Stimulated activated CD4-positive, alpha-beta T cell treated with anti-CD3 and anti-CD28 coated beads, Interleukin-12 subunit alpha, Interleukin-12 subunit beta, amount 100 ng/mL, for 4 hours (primary cell): ENCODE results near the gene STK24.
"Not testable (repeated sequence)": the region's sequence is repeated elsewhere in the genome, so short reads cannot be mapped to it uniquely, and the experiment has no call there.

ENCODE experiments used
- DNase-seq: peaks from one replicate; pipeline ENCODE4 v3.0.0-alpha.2; 2020

The STK24 gene

DNA sequence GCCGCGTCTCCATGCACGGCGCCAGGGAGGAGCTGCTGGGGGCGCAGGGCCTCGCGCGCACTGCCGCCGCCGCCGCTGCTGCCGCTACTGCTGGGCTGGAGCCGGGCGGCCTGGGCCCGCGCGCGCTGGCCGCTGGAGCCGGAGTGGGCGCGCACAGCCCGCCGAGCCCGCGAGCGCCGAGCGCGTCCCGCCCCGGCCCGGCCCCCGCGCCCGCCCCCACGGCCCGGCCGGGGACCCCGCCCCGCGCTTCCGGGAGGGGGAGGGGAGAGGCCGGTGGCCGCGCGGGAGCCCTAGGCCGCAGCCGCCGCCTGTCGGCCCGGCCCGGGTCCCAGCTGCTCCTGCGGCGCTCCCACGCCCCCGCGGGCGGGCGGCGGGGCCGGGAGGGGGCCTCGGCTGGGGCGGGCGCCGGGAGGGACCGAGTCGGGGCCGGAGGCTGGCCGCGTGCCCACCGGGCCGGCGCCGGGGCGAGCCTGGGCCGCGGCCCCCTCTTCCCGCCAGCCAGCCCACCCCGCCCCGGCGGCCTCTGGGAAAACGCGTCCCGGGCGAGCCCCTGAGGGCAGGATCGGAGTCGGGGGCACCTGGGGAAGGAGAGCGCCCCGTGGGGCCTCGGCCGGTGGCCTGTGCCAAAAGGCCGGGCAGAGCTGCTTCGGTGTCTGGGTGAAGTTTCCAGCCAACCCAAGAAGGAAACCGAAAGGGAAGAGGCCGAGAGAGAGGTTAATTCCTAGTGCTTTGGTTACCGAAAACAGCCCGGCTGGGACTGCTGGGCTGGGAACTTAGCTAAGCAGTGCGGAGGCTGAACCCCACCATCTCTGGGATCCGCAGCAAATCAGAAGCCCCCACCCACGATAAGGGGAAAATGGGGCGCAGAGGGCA is at the start of gene STK24:
STK24 (minus strand) TSS at position 145 of the 873 bp plus-strand sequence. CDS start 321 bp downstream, outside the sequence.
- DNase-seq, result peak; percentile 68

DNA sequence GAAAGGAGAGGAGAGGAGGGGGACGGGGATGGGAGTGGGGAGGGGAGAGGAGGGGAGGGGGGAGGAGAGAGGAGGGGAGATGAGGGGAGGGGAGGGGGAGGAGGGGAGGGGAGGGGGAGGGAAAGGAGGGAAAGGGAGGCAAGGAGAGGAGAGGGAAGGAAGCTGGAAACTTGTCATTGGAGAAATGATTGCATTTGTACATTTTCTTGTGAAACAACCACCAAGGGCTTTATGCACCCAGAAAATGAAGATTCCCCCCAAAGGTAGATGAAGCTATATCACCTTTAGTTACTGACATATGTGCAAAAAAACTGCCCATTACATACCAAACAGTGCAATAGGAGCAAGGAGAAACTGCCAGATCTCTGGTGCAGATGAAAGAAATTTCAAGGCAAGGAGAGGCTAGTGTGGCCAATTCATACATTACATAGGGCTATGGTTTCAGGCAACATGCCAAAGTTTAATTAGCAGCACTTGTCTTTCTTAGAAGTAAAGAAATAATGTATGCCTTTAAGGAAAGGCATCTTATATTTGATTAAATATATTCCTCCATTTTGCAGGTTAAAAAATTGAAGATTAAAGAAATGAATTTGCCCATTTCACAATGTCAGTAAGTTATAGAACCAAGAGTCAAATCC is 49.5 kb upstream of the STK24 start:
- DNase-seq, result no peak

DNA sequence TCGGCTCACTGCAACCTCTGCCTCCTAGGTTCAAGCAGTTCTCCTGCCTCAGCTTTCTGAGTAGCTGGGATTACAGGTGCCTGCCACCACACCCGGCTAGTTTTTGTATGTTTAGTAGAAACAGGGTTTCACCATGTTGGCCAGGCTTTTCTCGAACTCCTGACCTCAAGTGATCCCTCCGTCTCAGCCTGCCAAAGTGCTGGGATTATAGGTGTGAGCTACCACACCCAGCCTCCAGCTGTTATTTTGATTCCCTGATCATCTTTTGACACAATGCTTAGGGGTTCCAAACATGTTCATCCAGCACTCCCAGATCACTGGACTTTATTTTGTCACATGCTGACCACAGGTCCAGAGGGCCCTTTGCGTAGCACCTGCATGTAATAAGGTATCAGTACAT is 47.7 kb upstream of the STK24 start:
- not testable (repeated sequence) for DNase-seq

DNA sequence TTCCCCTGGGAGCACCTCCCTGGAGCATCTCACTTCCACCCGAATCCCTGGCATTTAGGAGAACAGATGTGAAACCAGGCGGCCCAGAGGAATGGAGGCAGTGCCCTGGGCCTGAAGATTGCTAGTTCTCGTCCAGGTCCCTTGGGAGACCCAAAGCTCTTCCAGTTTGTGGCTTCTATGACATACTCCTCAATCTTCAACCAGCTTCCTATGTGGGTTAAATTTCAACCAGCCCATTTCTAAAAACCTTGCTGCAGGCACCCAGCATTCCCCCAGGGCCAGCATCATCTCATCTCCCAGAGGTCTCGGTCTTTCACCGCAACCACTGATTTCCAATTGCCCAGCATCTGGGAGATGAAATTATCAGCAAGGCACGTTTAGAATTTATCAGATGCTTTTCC is 46.0 kb upstream of the STK24 start:
- no peak for DNase-seq

DNA sequence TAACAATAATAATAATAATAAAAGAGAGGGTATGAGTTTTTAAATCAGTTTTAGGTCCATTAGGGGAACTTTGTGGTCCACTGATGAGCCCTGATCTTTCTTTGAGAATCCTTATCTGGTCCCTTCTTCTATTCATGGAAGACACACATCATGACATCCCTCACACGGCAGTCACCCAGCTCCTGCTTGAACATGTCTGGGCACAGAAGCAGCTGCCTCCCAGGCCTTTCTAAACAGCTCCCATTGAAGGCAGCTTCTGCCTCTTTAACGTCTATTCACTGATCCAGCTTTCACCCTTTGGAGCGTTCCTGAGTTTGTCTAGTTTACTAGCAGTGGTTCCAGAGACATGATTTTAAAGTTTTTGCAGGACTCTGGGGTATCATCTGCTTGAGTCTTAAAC is 42.6 kb upstream of the STK24 start:
- no peak for DNase-seq

DNA sequence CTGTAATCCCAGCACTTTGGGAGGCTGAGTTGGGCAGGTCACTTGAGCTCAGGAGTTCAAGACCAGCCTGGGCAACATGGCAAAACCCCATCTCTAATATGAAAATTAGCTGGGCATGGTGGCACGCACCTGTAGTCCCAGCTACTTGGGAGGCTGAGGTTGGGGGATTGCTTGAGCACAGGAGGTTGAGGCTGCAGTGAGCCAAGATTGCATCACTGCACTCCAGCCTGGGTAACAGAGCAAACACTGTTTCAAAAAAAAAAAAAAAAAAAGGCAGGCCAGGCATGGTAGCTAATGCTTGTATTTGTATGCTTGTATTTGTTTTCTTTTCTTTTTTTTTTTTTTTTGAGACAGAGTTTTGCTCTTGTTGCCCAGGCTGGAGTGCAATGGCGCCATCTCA is 38.7 kb upstream of the STK24 start:
- not testable (repeated sequence) for DNase-seq

DNA sequence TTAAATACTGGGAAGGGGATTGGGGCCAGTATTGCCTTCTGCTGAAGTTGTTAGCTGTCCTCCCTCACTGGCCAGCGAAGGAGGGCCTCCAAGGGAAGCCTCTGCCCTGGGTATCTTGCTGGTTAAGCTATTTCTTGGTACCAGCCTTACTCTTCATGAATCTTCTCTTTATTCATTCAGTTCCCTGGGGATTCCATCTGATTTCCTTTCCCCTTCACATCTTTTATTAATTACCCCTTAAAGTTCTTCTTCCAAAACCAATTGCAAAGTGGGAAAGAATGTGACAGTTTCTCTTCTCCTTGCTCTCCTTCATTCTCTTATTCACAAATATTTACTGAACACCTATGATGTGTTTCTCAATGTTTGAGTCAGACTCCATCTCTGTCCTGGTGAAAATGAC is 36.7 kb upstream of the STK24 start:
- no peak for DNase-seq

DNA sequence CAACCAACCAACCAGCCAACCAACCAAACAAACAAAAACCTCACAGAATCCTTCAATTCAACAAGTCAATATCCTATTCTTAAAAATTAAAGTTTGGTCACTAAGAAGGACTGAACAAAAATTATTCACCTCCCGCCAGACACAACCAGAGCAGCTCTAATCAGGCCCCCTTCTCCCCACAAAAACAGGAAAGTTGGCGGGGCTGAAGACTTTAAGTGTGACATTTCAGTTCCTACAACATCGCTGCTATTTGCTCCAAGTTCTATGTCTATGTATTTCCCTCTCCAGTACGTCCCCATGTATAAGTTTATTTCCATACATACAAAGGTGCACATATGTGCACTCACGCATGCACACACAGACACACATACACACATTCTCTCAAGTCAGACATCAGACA is 32.8 kb upstream of the STK24 start:
- DNase-seq, result no peak

DNA sequence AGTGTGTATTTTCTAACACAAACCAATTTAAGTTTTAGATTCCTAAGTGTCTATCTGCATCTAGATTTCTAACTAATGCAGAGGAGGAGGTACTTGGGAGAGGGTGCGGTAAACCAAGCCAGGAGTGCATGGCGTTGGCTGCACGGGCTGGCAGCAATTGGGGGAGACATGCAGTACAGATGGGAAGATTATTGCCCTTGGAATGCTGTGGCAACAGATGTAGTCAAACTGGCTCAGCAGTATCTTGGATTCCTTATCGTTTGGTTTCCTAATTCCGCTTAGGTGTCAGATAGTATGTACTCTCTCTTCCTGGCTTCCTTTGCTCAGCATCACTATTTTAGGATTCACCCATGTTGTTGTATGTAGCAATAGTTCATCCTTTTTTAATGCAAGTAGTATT is 29.4 kb upstream of the STK24 start:
- no peak for DNase-seq

DNA sequence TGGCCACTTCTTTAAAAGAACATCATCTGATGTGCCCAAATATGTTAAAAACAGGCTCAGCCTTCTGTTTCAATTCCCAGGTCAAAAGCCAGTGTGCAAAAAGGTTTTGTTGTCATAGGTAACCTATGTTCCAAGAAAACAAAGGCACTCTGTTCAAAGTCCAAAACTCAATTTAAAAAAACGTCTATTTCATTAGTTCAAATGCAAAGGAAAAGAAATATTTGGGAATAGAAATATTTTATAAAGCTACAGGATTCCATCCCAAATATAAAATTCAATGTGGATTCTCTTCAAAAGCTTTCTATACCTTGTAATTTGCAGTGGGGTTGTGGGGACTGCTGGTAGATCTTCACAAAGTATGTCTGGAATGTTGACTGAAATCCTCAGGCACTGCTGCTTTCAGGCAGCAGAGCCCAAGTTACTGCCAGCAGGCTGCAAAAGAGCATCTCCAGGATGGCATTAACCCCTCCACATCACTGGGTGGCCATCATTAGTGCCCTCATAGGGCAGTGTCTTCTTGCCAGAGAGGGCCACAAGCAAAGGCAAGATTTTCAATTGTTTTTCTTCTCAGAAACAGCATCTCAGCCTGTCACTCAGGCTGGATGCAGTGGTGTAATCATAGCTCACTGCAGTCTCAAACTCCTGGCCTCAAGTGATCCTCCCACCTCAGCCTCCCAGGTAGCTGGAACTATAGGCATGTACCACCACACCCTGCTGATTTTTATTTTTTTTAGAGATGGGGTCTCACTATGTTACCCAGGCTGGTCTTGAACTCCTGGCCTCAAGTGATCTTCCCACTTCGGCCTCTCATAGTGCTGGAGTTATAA is 22.8 kb upstream of the STK24 start:
- DNase-seq, result no peak

DNA sequence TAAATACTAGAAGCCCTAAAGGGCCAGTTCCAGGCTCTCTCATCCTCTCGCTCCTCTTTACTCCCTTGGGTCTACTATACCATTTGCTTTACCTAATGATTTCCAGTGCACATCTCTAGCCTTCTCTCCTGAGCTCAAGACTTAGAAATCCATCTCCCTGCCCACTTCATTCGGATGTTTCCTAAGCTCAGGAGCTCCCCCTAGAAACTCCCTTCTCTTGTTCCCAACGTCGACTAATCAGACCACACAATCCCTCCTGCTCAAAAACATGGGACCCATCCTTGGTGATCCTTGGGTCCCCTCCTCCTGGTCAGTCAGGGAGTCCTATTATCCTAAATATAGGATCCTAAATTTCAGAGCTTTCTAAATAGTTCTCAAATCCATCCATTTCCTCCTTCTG is 21.1 kb upstream of the STK24 start:
- DNase-seq, result no peak

DNA sequence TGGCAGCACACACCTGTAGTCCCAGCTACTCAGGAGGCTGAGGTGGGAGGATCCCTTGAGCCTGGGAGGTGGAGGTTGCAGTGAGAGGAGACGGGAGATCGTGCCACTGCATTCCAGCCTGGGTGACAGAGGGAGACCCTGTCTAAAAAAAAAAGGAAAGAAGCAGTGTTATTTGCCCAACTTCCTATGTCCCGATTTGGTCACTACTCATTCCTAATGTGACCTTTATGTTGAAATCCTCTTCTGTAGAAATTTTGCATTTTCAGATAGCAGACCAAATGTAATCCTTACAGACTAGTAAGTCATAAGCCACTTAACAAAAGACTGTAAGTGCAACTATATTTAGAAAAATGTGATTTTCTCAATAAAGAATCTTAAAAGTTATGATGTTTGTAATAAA is 18.2 kb upstream of the STK24 start:
- DNase-seq, result no peak

DNA sequence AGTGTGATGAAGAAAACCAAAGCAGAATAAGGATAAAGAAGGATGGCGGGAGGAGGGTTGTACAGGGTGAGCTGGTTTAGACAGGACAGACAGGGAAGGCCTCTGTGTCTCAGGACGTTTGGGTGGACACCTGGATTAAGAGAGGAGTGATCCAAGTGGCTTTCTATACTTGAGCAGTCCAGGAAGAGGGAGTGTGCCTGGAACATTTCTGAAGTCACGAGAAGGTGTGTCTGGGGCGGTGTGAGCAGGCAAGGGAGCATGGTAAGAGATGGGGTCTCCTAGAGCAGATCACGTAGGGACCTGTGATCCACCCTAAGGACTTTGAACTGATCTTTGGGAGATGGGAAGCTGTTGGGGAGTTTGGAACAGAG is 15.4 kb upstream of the STK24 start:
- no peak for DNase-seq

DNA sequence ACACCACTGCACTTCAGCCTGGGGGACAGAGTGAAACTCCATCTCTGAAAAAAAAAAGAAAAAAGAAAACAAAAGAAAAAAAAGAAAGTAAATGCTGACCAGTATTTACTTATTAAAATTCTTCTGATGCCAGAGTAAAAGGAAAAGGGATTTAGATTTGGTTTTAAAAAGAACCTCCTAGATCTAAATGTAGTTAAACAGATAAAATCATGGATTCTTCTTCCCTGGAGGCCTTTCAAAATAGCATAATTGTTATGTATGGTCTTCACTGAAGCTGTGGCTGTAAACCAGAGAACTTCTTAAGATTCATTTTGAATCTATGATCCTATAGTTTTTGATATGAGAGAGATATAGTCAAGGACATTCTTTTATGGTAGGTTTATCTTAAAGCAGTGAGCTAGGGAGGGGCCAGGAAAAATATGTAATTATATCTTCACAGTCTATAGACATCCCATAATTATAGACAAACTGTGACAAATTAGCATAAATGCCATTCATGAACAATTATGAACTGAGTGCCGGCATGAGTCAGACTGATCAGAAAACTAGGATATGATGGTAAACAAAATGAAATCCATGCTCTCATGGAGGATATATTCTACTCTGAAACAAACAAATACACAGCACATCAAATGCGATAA is 14.9 kb upstream of the STK24 start:
- DNase-seq, result no peak

DNA sequence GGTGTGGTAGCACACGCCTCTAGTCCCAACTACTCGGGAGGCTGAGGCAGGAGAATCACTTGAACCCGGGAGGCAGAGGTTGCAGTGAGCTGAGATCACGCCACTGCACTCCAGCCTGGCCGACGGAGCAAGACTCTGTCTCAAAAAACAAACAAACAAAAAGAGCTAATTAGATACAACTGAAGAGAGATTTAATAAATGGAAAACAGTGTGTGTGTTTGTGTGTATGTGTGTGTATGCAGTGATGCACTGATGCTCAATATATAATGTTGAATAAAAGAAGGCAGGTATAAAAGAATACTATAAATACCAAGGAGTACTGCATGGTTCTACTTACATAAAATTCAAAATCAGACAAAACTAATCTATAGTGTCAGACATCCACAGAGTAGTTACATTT is 13.6 kb upstream of the STK24 start:
- DNase-seq, result not testable (repeated sequence)

DNA sequence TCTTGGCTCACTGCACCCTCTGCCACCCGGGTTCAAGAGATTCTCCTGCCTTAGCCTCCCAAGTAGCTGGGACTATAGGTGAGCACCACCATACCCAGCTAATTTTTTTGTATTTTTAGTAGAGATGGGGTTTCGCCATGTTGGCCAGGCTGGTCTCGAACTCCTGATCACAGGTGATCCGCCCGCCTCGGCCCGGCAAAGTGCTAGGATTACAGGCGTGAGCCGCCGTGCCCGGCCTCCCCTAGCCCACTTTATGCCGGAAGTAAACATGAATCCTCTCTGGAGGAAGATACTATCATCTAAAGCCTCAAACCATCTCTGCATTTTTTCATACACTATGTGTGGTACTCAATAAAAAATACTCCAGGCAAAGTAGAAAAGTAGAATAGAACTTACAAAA is 12.6 kb upstream of the STK24 start:
- DNase-seq, result not testable (repeated sequence)

DNA sequence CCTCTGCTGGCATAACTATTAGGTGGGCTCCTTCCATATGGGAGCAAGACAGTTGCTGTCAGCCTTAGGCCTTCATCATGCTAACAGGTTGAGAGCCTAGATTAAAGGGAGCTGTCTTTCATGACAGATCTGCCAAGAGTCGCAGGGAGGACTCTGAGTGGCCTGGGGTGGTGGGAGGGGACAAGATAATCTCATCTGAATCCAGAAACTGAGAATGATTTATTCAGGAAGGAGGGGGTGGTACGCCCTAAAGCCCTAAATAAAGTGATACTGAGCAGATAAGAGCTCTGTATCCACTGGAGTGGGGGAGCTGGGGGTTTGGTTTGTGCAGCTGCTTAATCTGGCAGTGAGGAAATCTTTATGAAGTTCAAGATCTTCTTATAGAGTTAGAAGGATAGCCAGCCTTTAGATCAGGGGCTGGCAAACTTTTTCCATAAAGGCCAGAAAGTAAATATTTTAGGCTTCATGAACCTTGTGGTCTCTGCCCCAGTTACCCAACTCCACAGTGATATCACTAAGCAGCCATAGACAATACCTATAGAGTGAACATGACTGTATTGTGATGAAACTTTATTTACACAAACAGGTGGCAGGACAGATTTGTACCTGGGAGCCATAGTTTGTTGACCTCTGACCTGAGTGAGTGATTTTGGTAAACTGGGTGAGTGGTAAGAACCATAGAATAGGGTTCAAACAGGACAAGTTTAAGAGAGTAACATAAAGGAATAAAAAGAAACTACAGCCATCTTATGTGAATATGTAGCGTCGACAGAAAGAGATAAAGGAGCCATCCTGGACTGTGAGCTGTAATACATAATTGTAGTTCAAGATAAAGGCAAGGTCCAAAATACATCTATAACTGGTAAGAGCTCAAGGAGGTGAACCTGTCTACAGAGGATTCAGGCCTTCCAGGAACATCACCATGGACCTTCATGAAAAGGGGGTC is 9.8 kb upstream of the STK24 start:
- no peak for DNase-seq

DNA sequence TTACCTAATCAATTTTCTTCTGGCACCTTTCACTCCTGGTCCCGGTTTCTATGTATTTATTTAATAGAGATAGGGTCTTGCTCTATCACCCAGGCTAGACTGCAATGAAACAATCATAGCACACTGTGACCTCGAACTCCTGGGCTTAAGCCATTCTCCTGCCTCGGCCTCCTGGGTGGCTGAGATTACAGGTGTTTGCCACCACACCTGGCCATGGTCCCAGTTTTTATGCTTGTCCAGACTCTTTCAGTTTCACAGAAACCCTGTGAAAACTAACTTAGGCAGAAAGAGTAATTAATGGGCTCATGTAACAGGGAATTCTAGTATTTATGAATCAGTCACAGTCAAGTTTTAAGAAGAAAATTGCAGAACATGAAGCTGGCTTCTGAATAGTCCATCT is 9.0 kb upstream of the STK24 start:
- no peak for DNase-seq

DNA sequence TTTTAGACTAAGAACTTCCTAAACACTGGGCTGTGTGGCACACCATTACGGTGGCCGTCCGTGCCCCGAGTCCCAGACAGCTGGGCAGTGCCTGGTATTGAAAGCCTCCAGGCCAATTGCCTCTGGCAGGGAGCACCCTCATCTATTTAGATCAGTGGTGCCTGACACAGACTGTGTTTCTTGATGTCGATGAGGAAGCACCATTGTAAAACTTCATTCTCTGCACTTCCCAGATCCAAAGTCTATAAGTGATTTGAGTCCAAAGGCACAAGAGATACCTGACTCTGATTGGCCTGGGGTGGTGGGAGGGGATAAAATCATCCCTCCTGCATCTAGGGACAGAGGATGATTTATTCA is 8.5 kb upstream of the STK24 start:
- no peak for DNase-seq

DNA sequence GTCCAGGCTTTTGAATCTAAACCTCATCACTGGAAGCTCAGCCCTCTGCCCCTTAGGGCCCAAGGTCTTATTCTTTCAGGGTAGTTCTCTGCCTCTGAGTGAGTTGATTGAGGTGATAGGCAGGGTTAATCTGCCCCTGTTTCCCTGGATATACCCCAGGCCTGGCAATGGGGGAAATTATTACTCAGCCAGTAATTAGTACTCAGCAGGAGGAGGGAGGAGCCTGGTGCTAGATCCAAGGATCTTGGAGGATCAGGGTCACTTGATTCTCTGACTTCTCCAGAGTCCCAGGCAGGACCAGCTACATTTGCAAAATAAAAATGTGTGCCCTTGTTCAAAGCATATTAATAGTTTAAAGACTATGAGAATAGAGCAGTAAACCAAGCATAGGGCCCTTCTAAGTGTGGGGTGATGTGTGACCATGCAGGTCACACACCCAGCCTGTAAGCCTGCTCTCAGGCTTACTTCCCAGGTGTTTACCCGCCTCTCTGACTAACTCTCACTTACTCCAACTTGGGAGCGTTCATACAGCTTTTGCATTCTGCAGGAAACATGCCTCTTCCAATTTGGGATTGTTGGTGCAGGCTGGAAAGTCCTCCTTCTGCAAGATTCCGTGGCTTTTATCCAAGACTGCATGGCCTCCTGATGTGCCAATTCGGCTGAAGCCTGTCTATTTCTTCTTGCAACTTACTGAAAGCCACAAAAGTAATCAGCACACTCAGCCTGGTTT is 7.9 kb upstream of the STK24 start:
- no peak for DNase-seq

DNA sequence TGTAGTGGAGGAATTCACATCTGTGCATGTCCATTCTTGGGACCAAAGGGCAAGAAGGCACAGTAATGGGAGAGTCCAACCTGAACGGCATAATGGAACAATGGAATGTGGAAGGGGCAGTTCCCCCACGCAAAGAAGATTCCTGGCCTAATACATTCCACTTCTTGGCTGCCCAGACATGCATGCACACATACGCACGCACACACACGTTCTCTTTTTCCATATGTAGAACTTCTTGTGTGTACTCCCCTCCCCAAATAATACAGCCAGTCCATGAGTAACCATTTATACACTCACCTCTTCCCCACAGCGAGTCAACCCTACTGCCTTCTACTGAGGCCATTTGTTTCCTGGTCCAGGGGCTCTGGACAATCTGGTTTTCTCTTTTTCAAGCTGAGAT is 6.0 kb upstream of the STK24 start:
- DNase-seq, result no peak
